Measurements from ENCODE around the gene KIFBP.
"Not testable (repeated sequence)": the region's sequence is repeated elsewhere in the genome, so short reads cannot be mapped to it uniquely, and the experiment has no call there.

KIFBP gene, protein sequence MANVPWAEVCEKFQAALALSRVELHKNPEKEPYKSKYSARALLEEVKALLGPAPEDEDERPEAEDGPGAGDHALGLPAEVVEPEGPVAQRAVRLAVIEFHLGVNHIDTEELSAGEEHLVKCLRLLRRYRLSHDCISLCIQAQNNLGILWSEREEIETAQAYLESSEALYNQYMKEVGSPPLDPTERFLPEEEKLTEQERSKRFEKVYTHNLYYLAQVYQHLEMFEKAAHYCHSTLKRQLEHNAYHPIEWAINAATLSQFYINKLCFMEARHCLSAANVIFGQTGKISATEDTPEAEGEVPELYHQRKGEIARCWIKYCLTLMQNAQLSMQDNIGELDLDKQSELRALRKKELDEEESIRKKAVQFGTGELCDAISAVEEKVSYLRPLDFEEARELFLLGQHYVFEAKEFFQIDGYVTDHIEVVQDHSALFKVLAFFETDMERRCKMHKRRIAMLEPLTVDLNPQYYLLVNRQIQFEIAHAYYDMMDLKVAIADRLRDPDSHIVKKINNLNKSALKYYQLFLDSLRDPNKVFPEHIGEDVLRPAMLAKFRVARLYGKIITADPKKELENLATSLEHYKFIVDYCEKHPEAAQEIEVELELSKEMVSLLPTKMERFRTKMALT

DNA sequence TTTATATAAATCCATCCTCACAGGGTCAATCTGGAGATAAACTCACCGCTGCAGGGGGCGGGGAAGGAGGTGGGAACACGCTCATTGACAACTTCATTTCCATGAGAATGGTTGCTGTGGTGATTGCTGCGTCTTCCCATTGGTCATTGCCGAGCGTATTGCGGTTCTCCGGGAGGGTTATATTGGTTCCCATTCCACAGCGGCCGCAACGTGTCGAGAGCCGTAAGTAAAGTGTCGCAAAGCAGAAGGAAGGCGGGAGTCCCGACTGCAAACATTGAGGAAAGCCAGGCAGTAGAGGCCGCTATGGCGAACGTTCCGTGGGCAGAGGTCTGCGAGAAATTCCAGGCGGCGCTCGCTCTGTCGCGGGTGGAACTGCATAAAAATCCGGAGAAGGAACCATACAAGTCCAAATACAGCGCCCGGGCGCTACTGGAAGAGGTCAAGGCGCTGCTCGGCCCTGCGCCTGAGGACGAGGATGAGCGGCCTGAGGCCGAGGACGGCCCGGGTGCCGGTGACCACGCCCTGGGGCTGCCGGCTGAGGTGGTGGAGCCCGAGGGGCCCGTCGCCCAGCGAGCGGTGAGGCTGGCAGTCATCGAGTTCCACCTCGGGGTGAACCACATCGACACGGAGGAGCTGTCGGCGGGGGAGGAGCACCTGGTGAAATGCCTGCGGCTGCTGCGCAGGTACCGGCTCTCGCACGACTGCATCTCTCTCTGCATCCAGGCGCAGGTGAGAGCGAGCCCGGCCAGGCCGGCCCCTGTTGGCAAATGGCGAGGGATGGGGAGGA is at the start of gene KIFBP:
Gene KIFBP, plus strand, starts transcription at position 274 of the 787 bp plus-strand sequence. Its CDS starts 30 bp downstream, at position 304.
- DNase-seq (ENCODE audit: low read depth in 1 of 2, low spot score in 1 of 2): peak; percentile 47 to 84

GRCh38 chr10:68938884-68939283 is 49.7 kb upstream of the KIFBP start:
- DNase-seq (ENCODE audit: low read depth in 1 of 2, low spot score in 1 of 2): no peak

GRCh38 chr10:68940917-68941316 is 47.7 kb upstream of the KIFBP start:
- not testable (repeated sequence) for DNase-seq (ENCODE audit: low read depth in 1 of 2, low spot score in 1 of 2)

DNA sequence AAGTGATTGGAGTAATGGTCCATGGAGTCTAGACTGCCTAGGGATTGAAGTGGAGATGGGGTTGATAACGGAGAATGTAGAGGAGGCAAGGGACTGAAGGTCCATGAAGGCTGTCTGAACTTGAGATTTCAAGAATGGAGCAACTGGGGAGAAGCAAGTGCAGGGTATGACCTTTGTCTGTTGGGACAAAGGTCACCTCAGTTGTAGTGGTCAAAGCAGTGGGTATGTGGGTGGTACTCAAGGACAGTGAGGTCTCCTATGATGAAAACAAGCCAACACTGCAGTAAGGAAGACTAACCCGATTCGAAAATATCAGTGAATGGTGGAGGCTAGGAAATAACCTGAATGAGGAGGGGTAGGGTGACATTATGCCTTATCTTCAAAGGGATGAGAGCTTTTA is 38.0 kb upstream of the KIFBP start:
- DNase-seq (ENCODE audit: low read depth in 1 of 2, low spot score in 1 of 2): no peak

- DNase-seq (ENCODE audit: low read depth in 1 of 2, low spot score in 1 of 2): no peak
Measured at GRCh38 chr10:68954904-68955303, 33.7 kb upstream of the KIFBP start.

DNA sequence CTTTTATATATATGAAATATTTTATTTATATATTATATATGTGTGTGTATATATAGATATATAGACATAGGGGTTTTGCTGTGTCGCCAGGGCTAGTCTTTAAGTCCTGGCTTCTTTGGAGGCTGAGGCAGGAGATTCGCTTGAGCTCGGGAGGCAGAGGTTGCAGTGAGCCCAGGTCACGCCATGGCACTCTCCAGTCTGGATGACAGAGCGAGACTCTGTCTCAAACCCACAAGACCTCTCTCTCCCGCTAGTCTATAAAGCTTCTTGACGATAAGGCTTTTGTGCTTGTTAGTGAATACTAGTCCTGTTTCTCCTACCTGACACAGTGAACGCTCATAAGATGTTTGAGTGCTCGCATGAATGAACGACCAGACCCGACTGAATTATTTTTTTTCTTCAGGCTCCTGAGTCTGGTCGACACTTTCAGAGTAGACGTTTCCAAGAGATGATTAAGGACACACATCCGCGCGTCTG is 33.2 kb upstream of the KIFBP start:
- DNase-seq (ENCODE audit: low read depth in 1 of 2, low spot score in 1 of 2): peak in 1 of 2 donors; percentile 21

- peak; percentile 79 to 90 for DNase-seq (ENCODE audit: low read depth in 1 of 2, low spot score in 1 of 2)
Measured at GRCh38 chr10:68955832-68956532, 32.6 kb upstream of the KIFBP start, which contains the start of gene DDX21. TSS of gene DDX21 (plus strand) at chr10:68956170. CDS start at chr10:68956226, 56 bp downstream.

GRCh38 chr10:68957284-68957615 is 31.4 kb upstream of the KIFBP start:
- no peak for DNase-seq (ENCODE audit: low read depth in 1 of 2, low spot score in 1 of 2)

GRCh38 chr10:68957654-68958053 is 30.9 kb upstream of the KIFBP start:
- DNase-seq (ENCODE audit: low read depth in 1 of 2, low spot score in 1 of 2): no peak

DNA sequence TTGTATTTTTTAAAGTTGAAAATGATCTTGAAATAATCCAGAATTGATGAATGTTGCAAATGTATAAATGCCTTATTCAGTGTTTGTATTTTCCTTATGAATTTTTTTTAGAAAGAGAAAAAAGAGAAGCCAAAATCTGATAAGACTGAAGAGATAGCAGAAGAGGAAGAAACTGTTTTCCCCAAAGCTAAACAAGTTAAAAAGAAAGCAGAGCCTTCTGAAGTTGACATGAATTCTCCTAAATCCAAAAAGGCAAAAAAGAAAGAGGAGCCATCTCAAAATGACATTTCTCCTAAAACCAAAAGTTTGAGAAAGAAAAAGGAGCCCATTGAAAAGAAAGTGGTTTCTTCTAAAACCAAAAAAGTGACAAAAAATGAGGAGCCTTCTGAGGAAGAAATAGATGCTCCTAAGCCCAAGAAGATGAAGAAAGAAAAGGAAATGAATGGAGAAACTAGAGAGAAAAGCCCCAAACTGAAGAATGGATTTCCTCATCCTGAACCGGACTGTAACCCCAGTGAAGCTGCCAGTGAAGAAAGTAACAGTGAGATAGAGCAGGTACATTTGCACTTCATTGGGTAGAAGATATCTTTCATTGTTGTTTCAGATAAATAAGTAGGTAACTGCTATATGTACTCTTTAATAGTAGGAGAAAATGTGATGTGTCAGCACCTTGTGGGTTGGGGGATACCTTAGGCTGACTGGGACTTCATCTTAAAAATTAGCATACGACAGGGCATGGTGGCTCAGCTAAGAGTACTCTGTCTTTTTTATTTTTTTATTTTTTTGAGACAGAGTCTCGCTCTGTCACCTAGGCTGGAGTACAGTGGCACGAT is 28.7 kb upstream of the KIFBP start:
- DNase-seq (ENCODE audit: low read depth in 1 of 2, low spot score in 1 of 2): no peak

DNA sequence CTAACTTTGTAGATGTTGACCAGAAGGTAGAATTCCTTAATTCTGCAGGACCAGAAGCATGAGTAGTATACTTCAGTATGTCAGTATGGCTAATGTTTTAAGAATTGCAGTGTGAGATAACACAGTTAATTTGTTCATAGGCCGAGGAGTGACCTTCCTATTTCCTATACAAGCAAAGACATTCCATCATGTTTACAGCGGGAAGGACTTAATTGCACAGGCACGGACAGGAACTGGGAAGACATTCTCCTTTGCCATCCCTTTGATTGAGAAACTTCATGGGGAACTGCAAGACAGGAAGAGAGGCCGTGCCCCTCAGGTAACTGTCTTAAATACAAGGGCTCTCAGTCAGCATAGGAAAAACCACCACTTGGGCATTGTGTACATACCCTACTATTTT is 25.5 kb upstream of the KIFBP start:
- no peak for DNase-seq (ENCODE audit: low read depth in 1 of 2, low spot score in 1 of 2)

DNA sequence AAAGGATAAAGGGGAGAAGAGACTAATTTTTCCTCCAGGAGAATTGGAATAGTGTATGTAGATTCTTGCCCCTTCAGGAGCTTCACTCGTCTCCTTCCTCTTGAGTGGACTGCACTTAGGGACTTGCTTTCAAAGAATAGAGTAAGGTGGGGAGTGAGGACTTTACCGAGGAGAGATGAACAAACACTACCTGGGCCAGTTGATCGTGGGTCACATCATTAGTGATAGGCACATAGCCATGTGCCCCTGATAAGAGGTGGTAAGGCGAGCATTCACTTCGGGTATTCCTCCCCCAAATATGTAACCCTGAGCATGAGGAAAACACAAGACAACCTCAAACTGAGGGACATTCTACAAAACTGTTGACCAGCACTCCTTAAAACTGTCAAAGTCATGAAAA is 14.6 kb upstream of the KIFBP start:
- no peak for DNase-seq (ENCODE audit: low read depth in 1 of 2, low spot score in 1 of 2)

DNA sequence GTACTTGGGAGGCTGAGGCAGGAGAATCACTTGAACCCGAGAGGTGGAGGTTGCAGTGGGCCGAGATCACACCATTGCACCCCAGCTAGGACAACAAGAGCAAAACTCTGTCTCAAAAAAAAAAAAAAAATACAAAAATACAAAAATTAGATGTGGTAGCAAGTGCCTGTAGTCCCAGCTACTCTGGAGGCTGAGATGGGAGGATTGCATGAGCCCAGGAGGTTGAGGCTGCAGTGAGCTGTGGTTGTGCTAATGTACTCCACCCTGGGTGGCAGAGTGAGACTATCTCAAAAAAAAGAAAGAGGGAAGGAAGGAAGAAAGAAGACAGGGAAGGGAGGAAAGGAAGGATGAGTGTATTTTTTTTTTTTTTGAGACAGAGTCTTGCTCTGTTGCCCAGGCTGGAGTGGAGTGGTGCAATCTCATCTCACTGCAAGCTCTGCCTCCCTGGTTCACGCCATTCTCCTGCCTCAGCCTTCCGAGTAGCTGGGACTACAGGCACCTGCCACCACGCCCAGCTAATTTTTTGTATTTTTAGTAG is 12.6 kb upstream of the KIFBP start:
- DNase-seq (ENCODE audit: low read depth in 1 of 2, low spot score in 1 of 2): not testable (repeated sequence)

DNA sequence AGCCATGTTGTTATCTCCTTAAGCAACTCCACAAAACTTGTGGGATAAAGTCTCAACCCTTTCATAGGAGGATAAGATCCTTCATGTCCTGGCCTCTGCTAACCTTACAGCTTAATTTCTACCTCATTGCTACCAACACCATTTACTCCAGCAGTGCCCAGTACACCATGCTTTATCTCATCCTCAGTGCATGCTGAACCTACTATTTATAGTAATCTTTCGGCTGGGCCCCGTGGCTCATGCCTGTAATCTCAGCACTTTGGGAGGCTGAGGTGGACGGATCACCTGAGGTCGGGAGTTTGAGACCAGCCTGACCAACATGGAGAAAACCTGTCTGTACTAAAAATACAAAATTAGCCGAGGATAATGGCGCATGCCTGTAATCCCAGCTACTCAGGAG is 8.9 kb upstream of the KIFBP start:
- DNase-seq (ENCODE audit: low read depth in 1 of 2, low spot score in 1 of 2): not testable (repeated sequence)

DNA sequence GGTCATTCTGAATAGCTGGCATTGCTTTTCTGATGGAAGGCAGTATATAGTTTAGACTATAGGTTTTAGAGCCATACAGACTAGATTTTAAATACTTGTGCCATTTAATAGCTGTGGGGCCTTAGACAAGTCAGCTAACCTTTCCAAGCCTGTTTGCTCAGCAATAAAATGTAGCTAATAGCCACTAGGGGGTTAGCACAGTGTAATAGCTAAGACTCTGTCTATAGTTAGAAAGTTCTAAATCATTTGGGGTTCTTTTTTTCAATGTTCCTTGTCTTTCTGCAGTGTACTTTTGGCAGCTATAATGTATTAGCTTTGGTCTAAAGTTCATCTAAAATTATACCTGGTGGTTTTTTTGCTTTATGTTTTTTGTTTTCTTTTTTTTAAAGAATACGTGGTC is 7.5 kb upstream of the KIFBP start:
- no peak for DNase-seq (ENCODE audit: low read depth in 1 of 2, low spot score in 1 of 2)

DNA sequence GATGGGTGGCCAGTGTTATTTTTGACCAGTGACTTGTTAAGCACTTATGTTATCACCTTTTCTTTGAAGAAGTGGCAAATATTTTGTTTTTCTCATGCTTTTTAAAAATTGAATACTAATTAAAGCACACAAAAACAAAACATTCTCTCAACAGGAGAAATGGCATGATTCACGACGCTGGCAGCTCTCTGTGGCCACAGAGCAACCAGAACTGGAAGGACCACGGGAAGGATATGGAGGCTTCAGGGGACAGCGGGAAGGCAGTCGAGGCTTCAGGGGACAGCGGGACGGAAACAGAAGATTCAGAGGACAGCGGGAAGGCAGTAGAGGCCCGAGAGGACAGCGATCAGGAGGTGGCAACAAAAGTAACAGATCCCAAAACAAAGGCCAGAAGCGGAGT is 6.2 kb upstream of the KIFBP start:
- no peak for DNase-seq (ENCODE audit: low read depth in 1 of 2, low spot score in 1 of 2)

- no peak for DNase-seq (ENCODE audit: low read depth in 1 of 2, low spot score in 1 of 2)
Measured at GRCh38 chr10:68987611-68988010, 992 bp upstream of the KIFBP start.

DNA sequence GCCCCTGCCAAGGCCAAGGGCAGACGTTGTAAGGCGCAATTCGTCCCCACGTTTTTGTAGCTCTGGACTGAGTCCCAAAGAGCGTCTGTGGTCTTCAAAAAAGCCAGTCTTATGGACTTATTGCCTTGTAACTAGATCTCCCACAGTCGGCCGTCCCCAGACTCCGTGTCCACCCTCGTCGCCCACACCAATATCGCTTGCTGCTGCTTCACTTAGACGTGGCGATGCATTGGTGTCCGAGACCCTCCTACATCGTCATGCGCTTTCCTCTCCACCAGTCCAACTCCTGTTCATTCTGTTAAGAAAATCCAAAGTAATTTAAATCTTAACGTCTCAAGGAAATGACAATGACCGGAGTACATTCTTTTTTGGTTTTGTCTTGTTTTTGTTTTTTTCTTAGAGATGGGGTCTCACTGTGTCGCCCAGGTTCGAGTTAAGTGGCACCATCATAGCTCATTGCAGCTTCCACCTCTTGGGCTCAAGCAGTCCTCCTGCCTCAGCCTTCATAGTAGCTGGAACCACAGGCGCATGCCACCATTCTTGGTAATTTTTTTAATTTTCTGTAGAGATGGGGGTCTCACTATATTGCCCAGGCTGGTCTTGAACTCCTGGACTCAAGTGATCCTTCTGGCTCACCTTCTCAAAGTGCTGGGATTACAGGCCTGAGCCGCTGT is 851 bp downstream of the KIFBP start:
- no peak for DNase-seq (ENCODE audit: low read depth in 1 of 2, low spot score in 1 of 2)

DNA sequence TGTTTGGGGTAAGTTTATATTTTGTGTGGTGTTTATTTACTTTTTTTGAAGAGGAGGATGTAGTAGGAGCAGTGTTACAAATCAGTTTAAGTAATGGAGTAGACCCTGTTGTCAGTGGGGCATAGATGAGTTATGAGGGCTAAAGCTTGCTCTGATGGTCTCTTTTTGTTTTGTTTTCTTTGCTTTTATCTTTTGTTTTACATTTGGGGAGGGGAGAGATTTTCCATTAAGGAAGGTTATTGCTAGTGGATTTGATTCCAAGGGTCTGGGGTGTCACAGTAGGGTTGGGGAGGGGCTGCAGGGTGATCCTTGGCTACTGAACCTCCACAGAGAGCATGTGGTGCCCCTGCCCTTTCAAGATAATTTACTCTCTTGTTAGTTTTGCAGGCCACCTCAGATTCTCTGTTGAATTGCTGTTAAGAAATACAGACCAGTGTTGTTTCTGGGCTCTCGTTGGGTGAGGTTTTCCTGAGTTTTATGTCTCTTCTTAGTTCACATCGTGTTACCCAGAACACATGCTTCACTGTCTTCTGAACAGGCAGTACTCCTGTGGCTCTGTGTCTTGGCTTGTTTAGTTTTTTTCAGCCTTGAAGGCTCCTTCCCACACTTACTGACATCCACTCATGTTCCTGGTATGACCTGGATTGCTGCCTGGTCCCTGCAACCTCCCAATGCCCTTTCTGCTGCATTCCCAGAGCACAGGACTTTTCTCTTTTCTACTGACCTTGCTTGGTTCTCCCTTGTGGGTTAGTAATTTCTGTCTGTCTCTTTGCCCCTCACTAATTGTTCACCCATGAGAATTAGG is 4.2 kb downstream of the KIFBP start:
- DNase-seq (ENCODE audit: low read depth in 1 of 2, low spot score in 1 of 2): no peak
